Fibroblast of the aortic adventitia (primary cell): ENCODE measurements around the gene COL5A2. TPM values are rescaled to one million over a fixed set of nuclear protein-coding genes. Genes with fewer than 3 reads are reported as not detected.
A peak's percentile ranks its signal among the peaks of the same experiment; 100 is the strongest.

ENCODE experiments used
- DNase-seq: peaks from one replicate; pipeline ENCODE4 v3.0.0-alpha.2; 2010; ENCODE audit warnings: low read depth
- H3K4me3 ChIP-seq: 2 replicates; pipeline ENCODE4 v1.5.1; 2011; ENCODE audit warnings: low read depth, mild to moderate bottlenecking, control low read depth, low read length, moderate library complexity
- total RNA-seq: library from RNA; depleted of rRNA; stranded (reverse); fragments of >200 nt; gene quantifications from 2 replicates; pipeline ENCODE4 v1.2.3, GENCODE V29; 2012; ENCODE audit warnings: low replicate concordance
- TF ChIP-seq, protein P1 (sequence below): IDR thresholded peaks from 2 replicates; pipeline ENCODE4 v1.5.1; 2011; ENCODE audit warnings: mild to moderate bottlenecking, low read length, control low read depth, inconsistent platforms; ENCODE audit not compliant: insufficient read depth

The COL5A2 gene
- 133 and 671 TPM in 2 replicates for total RNA-seq

GRCh38 chr2:189179570-189179950 is at the start of gene COL5A2:
Gene COL5A2 (minus strand): TSS chr2:189179761. CDS start chr2:189179604, 157 bp downstream.
- peak; percentile 94 for DNase-seq
- H3K4me3 ChIP-seq = peak within 1 kb of the TSS; percentile 89
- TF ChIP-seq, protein P1, sequence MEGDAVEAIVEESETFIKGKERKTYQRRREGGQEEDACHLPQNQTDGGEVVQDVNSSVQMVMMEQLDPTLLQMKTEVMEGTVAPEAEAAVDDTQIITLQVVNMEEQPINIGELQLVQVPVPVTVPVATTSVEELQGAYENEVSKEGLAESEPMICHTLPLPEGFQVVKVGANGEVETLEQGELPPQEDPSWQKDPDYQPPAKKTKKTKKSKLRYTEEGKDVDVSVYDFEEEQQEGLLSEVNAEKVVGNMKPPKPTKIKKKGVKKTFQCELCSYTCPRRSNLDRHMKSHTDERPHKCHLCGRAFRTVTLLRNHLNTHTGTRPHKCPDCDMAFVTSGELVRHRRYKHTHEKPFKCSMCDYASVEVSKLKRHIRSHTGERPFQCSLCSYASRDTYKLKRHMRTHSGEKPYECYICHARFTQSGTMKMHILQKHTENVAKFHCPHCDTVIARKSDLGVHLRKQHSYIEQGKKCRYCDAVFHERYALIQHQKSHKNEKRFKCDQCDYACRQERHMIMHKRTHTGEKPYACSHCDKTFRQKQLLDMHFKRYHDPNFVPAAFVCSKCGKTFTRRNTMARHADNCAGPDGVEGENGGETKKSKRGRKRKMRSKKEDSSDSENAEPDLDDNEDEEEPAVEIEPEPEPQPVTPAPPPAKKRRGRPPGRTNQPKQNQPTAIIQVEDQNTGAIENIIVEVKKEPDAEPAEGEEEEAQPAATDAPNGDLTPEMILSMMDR = no peak

- H3K4me3 ChIP-seq = no peak overlapping the region
- DNase-seq = no peak
Observed at GRCh38 chr2:189226017-189226416, 46.5 kb upstream of the COL5A2 start.

DNA sequence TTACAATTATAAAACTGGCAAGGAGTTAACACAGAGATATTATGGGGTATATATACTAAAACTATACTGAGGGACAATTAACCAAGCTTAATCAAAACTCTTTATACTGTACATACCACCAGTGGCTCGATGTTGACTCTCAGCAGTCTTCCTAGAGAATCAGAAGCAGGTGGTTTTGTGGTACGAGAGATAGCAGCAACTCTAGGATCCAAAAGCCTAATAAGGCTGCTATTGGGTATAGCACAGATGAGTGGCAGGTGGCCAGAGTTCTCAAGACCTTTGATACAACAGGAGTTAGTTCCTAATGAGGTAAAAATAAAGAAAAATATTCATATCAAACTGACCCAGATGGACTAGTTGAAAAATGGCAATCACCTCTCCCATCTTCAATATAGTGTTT is 45.5 kb upstream of the COL5A2 start:
- no peak overlapping the region for H3K4me3 ChIP-seq
- TF ChIP-seq, protein P1 = no peak
- DNase-seq = no peak

More at GRCh38 chr2:189226017-189226416, 46.5 kb upstream of the COL5A2 start:
- TF ChIP-seq, protein P1 = no peak

DNA sequence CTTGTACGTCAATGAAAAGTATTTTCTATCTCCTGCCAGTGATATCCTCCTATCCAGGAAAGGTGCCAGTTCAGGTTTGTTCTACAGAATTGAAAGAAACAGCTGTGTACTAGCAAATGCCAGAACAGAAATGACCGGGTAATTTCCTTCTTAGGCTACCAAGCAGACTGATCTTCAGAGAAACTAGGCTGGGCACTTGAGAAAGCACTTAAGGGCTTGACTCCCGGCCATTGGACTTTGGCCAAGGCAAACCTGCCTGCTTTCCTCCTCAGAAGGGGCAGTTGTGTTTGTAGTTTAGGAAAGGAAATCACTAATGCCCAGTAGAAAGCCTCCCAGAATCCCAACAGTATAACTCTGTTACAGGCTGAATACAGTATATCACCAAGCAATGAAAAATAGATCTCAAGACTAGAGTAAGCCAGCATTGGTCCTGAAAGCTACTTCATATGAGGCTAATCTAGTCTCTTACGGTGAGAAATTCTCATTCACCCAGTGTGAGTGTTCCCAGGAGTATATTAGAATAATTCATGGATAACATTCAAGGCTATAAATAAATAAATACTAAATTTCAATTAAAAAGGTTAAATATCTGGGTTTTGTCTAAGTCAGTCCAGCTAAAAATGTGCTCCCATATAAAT is 43.0 kb upstream of the COL5A2 start:
- DNase-seq = peak; percentile 79
- TF ChIP-seq, protein P1 = no peak
- no peak overlapping the region for H3K4me3 ChIP-seq

DNA sequence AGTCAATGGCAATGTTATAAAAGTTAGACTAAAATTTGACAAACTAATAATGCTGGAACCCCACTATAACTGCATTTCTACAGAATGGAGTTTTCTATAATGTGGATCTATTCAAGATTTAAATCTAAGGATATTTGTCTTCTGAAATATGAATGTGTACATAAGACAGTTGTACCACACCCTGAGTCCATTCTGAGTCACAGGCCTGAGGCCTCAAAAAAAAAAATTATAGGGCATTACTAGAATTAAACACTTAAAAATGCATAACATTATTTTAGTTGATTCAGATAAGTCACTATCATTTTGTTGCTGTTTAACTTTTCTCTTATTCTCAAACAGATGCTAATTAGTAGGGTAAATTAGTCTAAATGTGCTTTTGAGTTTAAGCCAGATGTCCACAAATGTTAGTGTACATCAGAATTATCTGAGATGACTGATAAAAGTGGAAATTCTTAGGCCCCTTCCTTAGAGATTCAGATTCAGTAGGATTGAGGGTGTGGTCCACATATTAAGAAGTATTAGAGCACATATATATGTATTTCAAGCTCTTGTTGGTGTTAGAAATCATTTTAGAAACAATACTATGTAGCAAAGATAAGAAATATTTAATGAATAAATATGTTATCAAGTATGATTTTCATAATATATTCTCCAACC is 42.4 kb upstream of the COL5A2 start:
- H3K4me3 ChIP-seq = no peak overlapping the region
- TF ChIP-seq, protein P1 = no peak
- peak; percentile 63 for DNase-seq

DNA sequence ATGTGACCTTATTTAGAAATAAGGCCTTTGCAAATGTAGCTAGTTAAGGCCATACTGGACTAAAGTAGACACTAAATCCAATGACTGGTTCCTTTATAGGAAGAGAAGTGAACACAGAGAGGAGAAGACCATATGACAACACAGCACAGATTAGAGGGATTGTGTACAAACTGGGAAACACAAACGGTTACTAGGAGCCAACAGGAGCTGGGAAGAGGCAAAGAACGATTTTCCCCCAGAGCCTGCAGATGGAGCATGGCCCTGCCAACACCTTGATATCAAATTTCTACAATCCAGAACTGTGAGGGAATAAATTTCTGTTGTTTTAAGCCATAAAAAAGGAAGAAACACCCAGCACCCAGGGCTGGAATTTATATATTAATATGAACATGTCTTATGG is 38.7 kb upstream of the COL5A2 start:
- no peak overlapping the region for H3K4me3 ChIP-seq
- TF ChIP-seq, protein P1 = no peak
- DNase-seq = peak; percentile 21
